NCI-H1694 treated with DMSO at 0.1 percent for 48 hours (cell line): ENCODE data around the gene WRAP53.
"Not testable (repeated sequence)": the region's sequence is repeated elsewhere in the genome, so short reads cannot be mapped to it uniquely, and the experiment has no call there.

Experiments
- DNase-seq: peaks from one replicate; lab custom pipeline; 2025; lab: John Stamatoyannopoulos, UW

Gene WRAP53

GRCh38 chr17:7687908-7688807 lies at the start of gene WRAP53:
TSS of gene WRAP53 (plus strand) at chr17:7688477. CDS start at chr17:7688649, 172 bp downstream.
- peak; percentile 99 for DNase-seq

- DNase-seq, result no peak
These were observed 47.5 kb upstream of the WRAP53 start for GRCh38 chr17:7640783-7641182.

GRCh38 chr17:7641635-7642034 lies 46.6 kb upstream of the WRAP53 start:
- DNase-seq, result not testable (repeated sequence)

- DNase-seq, result no peak
These were observed 43.5 kb upstream of the WRAP53 start for GRCh38 chr17:7644775-7645174.

GRCh38 chr17:7646457-7646856 lies 41.8 kb upstream of the WRAP53 start:
- no peak for DNase-seq

GRCh38 chr17:7647018-7647417 lies 41.3 kb upstream of the WRAP53 start:
- DNase-seq, result no peak

GRCh38 chr17:7650509-7651096 lies 37.7 kb upstream of the WRAP53 start, which contains the start of gene ATP1B2:
TSS of gene ATP1B2 (plus strand) at chr17:7650926. CDS start at chr17:7651519, 593 bp downstream.
- peak; percentile 55 for DNase-seq

GRCh38 chr17:7651097-7651664 lies 37.1 kb upstream of the WRAP53 start:
- DNase-seq, result no peak

- no peak for DNase-seq
These were observed 36.5 kb upstream of the WRAP53 start for GRCh38 chr17:7651665-7652387.

- no peak for DNase-seq
These were observed 35.6 kb upstream of the WRAP53 start for GRCh38 chr17:7652388-7653356.

GRCh38 chr17:7654832-7655540 lies 33.3 kb upstream of the WRAP53 start:
- no peak for DNase-seq

GRCh38 chr17:7655541-7655840 lies 32.8 kb upstream of the WRAP53 start:
- no peak for DNase-seq

- DNase-seq, result no peak
These were observed 31.2 kb upstream of the WRAP53 start for GRCh38 chr17:7656958-7657609.

GRCh38 chr17:7667656-7668406 lies 20.4 kb upstream of the WRAP53 start:
- DNase-seq, result no peak

- DNase-seq, result no peak
These were observed 19.8 kb upstream of the WRAP53 start for GRCh38 chr17:7668482-7668881.

GRCh38 chr17:7673239-7673638 lies 15.0 kb upstream of the WRAP53 start:
- DNase-seq, result peak; percentile 12

- DNase-seq, result no peak
These were observed 13.3 kb upstream of the WRAP53 start for GRCh38 chr17:7674934-7675333.

- no peak for DNase-seq
These were observed 11.7 kb upstream of the WRAP53 start for GRCh38 chr17:7676533-7676932.

GRCh38 chr17:7677388-7678067 lies 10.7 kb upstream of the WRAP53 start:
- DNase-seq, result no peak
